KMS-11 (cell line): Measurements from ENCODE around the gene RBFOX2.

Source experiments
- H2AFZ ChIP-seq: fragments of 200-600 bp; sonication (generic); 2 replicates; pipeline ENCODE4 v1.6.1; 2016; ENCODE audit warnings: antibody characterized with exemption, mixed run types, low read depth
- H3K27ac ChIP-seq: fragments of 200-600 bp; sonication (generic); 2 replicates; pipeline ENCODE4 v1.6.1; 2016; ENCODE audit warnings: mild to moderate bottlenecking, mixed run types
- H3K27me3 ChIP-seq: fragments of 200-600 bp; sonication (generic); 2 replicates; pipeline ENCODE4 v1.6.1; 2017; ENCODE audit warnings: mild to moderate bottlenecking, low read depth, mixed run types, moderate library complexity; ENCODE audit not compliant: insufficient read depth
- H3K36me3 ChIP-seq: fragments of 200-600 bp; sonication (generic); 2 replicates; pipeline ENCODE4 v1.6.1; 2017; ENCODE audit warnings: mild to moderate bottlenecking, mixed run types; ENCODE audit not compliant: insufficient read depth
- H3K4me1 ChIP-seq: fragments of 200-600 bp; sonication (generic); 2 replicates; pipeline ENCODE4 v1.6.1; 2016; ENCODE audit warnings: mild to moderate bottlenecking, low read depth, mixed run types; ENCODE audit not compliant: poor library complexity, severe bottlenecking
- H3K4me2 ChIP-seq: fragments of 200-600 bp; sonication (generic); 2 replicates; pipeline ENCODE4 v1.7.0; 2016; ENCODE audit warnings: mild to moderate bottlenecking, mixed run types
- H3K4me3 ChIP-seq: fragments of 200-600 bp; sonication (generic); IDR thresholded peaks from 2 replicates; pipeline ENCODE4 v1.6.1; 2017; ENCODE audit warnings: low read depth, low read length, mixed read lengths; ENCODE audit not compliant: insufficient read depth
- H3K79me2 ChIP-seq: fragments of 200-600 bp; sonication (generic); 2 replicates; pipeline ENCODE4 v1.6.1; 2016; ENCODE audit warnings: low read depth, mixed run types; ENCODE audit not compliant: insufficient read depth
- H3K9ac ChIP-seq: fragments of 200-600 bp; sonication (generic); 2 replicates; pipeline ENCODE4 v1.6.1; 2016; ENCODE audit warnings: mild to moderate bottlenecking, mixed run types
- H4K20me1 ChIP-seq: fragments of 200-600 bp; sonication (generic); 2 replicates; pipeline ENCODE4 v1.6.1; 2016; ENCODE audit warnings: mild to moderate bottlenecking, mixed run types; ENCODE audit not compliant: insufficient read depth
- TF ChIP-seq, protein P1 (sequence below): fragments of 200-600 bp; sonication (generic); conservative IDR thresholded peaks from 2 replicates; pipeline ENCODE4 v1.6.1; 2017; ENCODE audit warnings: low read depth, mild to moderate bottlenecking, antibody characterized with exemption, low read length, moderate library complexity, mixed read lengths

RBFOX2 gene

DNA sequence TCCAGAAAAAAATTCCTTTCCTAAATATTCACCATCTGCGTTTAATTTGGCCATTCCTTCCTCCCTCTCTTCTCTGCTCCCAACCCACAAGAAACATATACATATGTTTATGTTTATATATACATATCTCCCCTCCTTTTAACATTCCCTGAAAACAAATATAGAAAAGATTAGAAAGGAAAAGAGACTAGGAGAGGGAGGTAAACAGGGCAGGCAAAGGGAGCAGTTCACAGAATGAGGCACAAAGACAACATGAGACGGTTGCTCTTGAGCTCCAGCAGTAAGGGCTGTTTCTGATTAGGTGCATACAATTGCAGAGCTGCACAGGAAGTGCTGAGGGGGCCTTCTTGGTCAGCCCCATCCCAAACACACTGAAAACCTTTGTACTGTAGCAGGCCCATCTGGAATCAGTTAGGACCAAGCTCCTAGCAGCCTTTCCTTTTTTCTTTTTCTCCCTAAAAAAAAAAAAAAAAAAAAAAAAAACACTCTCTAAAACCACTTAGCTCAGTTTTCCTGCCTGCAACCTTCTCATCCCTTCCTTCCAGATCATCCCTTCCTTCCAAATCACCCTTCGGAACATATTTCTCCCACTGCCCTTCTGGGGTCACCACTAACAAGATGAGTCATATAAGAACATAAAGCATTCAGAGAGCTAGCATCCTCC lies 57.0 kb downstream of the RBFOX2 start:
- Histone ChIP-seq H3K4me3 (no peak overlapping the region), H3K27ac (no peak overlapping the region), H3K4me1 (peaks cover 10% of the 10 kb centered on the region), H4K20me1 (no peaks in the 10 kb centered on the region), H3K27me3 (no peaks in the 10 kb centered on the region), H3K79me2 (no peaks in the 10 kb centered on the region), H3K9ac (no peak overlapping the region), H3K36me3 (no peaks in the 10 kb centered on the region), H2AFZ (no peak overlapping the region), H3K4me2 (no peak overlapping the region)
- TF ChIP-seq, protein P1, sequence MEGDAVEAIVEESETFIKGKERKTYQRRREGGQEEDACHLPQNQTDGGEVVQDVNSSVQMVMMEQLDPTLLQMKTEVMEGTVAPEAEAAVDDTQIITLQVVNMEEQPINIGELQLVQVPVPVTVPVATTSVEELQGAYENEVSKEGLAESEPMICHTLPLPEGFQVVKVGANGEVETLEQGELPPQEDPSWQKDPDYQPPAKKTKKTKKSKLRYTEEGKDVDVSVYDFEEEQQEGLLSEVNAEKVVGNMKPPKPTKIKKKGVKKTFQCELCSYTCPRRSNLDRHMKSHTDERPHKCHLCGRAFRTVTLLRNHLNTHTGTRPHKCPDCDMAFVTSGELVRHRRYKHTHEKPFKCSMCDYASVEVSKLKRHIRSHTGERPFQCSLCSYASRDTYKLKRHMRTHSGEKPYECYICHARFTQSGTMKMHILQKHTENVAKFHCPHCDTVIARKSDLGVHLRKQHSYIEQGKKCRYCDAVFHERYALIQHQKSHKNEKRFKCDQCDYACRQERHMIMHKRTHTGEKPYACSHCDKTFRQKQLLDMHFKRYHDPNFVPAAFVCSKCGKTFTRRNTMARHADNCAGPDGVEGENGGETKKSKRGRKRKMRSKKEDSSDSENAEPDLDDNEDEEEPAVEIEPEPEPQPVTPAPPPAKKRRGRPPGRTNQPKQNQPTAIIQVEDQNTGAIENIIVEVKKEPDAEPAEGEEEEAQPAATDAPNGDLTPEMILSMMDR = no peak

DNA sequence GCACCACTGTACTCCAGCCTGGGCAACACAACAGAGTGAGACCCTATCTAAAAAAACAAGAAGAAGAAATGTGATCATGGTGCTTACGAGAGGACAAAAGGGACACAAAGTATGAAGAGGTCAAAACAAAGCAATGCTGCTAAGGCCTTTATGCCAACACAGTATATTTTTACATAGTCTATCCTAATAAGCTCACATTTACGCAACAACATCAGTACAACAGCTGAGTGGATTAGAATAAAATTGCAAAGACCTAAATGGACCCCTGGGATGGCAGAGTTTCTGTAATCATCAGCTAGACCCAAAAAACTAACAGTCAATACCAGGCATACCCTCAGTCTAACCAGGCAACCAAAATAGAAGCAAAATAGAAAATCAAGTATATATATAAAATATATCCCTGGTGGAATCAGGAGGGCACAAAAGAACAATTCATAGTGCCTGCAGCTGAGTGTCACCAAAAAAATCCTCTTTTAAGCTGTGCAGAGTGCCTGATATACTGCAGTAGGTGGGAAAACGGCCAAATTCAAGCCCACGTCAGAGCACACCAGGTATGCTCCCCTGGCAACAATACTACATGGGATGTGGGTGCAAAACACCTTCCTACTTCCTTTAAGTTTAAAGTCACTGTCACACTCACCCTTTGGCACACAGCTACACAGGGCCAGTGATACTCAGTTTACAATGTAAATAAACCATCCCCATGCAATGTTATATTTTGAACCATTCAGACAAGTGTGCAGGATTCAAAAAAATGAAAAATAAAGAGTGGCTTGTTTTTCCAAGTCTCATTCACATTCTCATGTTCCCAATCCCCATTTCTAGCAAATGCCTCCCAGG lies 57.8 kb downstream of the RBFOX2 start:
- Histone ChIP-seq H3K4me2 (no peak overlapping the region), H3K36me3 (no peaks in the 10 kb centered on the region), H3K27ac (no peak overlapping the region), H2AFZ (no peak overlapping the region), H3K9ac (no peak overlapping the region), H3K4me1 (peaks cover 10% of the 10 kb centered on the region), H4K20me1 (no peaks in the 10 kb centered on the region), H3K4me3 (no peak overlapping the region), H3K27me3 (no peaks in the 10 kb centered on the region), H3K79me2 (no peaks in the 10 kb centered on the region)
- TF ChIP-seq, protein P1 = no peak

DNA sequence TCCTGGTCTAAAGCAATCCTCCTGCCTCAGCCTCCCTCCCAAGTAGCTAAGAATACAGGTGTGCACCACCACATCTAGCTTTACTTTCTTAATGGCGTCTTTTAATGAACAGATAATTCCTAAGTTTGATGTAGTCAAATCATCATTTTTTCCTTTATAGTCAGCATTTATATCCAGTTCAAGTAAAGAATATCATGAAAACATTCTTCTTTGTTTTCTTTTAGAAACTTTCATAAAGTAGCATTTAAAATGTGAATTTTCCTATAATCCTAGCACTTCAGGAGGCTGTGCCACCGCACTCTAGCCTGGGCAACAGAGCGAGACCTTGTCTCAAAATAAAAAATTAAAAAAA lies 61.6 kb downstream of the RBFOX2 start:
- Histone ChIP-seq H3K9ac (no peak overlapping the region), H3K36me3 (no peaks in the 10 kb centered on the region), H3K79me2 (no peaks in the 10 kb centered on the region), H3K4me3 (no peak overlapping the region), H3K27ac (no peak overlapping the region), H3K27me3 (no peaks in the 10 kb centered on the region), H2AFZ (no peak overlapping the region), H4K20me1 (no peaks in the 10 kb centered on the region), H3K4me1 (peaks cover 7% of the 10 kb centered on the region), H3K4me2 (no peak overlapping the region)
- TF ChIP-seq, protein P1 = no peak

DNA sequence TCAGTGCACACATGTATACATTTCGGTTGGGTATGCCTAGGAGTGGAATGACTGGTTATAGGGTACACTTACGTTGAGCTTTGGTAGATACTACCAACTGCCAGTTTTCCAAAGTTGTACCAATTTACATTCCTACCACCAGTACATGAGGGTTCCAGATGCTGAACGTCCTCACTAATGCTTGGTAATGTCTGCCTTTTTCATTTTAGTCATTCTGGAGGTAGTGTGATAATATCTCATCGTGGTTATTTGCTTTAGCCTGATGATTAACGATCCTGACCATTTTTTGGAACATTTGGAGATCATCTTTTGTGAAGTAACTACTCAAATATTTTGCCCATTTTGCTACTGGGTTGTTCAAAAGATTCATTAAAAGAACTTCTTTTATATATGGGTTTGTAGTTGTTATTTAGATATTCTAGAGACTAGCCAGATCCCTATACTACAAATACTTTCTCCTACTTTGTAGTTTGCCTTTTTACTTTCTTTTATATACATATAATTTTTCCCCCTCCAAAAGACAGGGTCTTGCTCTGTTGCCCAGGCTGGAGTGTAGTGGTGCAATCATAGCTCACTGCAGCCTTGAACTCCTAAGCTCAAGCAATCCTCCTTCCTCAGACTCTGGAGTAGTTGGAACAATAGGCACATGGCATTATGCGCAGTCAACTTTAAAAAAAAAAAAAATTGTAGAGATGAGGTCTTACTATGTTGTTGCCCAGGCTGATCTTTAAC lies 62.1 kb downstream of the RBFOX2 start:
- TF ChIP-seq, protein P1 = no peak
- Histone ChIP-seq H3K27ac (no peak overlapping the region), H2AFZ (no peak overlapping the region), H3K27me3 (no peaks in the 10 kb centered on the region), H3K79me2 (no peaks in the 10 kb centered on the region), H3K4me2 (no peak overlapping the region), H3K36me3 (no peaks in the 10 kb centered on the region), H3K9ac (no peak overlapping the region), H4K20me1 (no peaks in the 10 kb centered on the region), H3K4me3 (no peak overlapping the region), H3K4me1 (peaks cover 2% of the 10 kb centered on the region)
